Vagina (tissue), 2 donors: Measurements from ENCODE around the gene OSBPL6. TPM values are rescaled to one million over a fixed set of nuclear protein-coding genes. Genes with fewer than 3 reads are reported as not detected.
"Not testable (repeated sequence)": the region's sequence is repeated elsewhere in the genome, so short reads cannot be mapped to it uniquely, and the experiment has no call there.

Source experiments
- DNase-seq, 2 donors: peaks; one replicate each; pipeline ENCODE4 v3.0.0-alpha.2; 2017; ENCODE audit errors: extremely low spot score in 2 of 2
- H3K27ac ChIP-seq: fragments of 200-600 bp; sonication (generic); one replicate; pipeline ENCODE4 v1.5.1; 2019
- H3K27me3 ChIP-seq: fragments of 200-600 bp; sonication (generic); one replicate; pipeline ENCODE4 v1.5.1; 2019
- H3K36me3 ChIP-seq, 2 donors: fragments of 200-600 bp; sonication (generic); one replicate each; pipeline ENCODE4 v1.5.1; 2017 to 2019
- H3K4me1 ChIP-seq: fragments of 200-600 bp; sonication (generic); one replicate; pipeline ENCODE4 v1.5.1; 2019
- H3K4me3 ChIP-seq, 2 donors: fragments of 200-600 bp; sonication (generic); 1 replicate in 1 of 2; 2 replicates in 1 of 2; pipeline ENCODE4 v1.5.1; 2016 to 2019
- H3K9me3 ChIP-seq: fragments of 200-600 bp; sonication (generic); one replicate; pipeline ENCODE4 v1.5.1; 2019
- POLR2A ChIP-seq, 2 donors: fragments of 450-650 bp; IDR thresholded peaks; one replicate each; pipeline ENCODE4 v1.6.1; 2017; ENCODE audit warnings: antibody characterized with exemption in 2 of 2, mild to moderate bottlenecking in 2 of 2, moderate library complexity in 2 of 2
- POLR2AphosphoS5 ChIP-seq, 2 donors: sonication (generic); formaldehyde crosslinking; IDR thresholded peaks; one replicate each; pipeline ENCODE4 v1.9.0; 2017; ENCODE audit warnings: antibody characterized with exemption in 2 of 2, mild to moderate bottlenecking in 2 of 2, low read depth in 1 of 2; ENCODE audit not compliant: insufficient read depth in 1 of 2
- intact Hi-C: fragments of 100-400 bp; cut with DNase I; formaldehyde crosslinking; loops from one replicate; pipeline ENCODE4 v1.15.1; 2023
- total RNA-seq: library from RNA; depleted of rRNA; stranded (reverse); fragments of >200 nt; gene quantifications from one replicate; pipeline ENCODE4 v1.2.3, GENCODE V29; 2016
- TF ChIP-seq, protein P1 (sequence below), 3 experiments: fragments of 450-650 bp in 2 of 3; fragments of 200-600 bp in 1 of 3; sonication (generic) in 1 of 3; IDR thresholded peaks; one replicate each; pipeline ENCODE4 v1.5.1; 2017 to 2019; ENCODE audit warnings: antibody characterized with exemption in 3 of 3, mild to moderate bottlenecking in 2 of 3, moderate library complexity in 2 of 3

Gene OSBPL6
- total RNA-seq, 1 donor from 2014 or later: 2.7 TPM

DNA sequence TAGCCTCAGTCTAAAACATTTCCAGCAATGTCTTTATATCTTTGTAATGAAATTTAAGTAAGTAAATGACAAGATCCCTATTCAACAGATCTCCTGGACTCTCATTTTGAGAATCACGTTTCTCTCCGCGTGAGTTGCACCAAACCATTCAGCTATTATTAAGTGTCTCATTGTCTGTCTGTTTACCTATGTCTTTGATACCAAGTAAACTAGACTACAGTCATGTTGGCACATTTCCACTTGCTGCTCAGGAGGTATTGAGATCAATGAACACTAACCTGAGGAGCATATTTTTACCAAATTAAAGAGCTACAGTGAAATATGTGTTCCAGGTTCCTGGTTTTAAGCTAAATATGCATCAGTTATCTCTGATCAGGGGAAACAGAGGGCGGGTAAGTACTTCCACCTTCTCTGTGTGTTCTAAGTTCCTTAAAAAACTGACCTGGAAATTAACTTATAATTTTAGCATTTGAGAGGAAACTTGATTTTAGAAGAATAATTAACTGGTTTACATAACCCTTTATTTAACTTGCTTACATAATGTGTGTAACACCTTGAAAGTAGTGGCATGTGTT lies 125.8 kb downstream of the OSBPL6 start:
- TF ChIP-seq POLR2AphosphoS5 (IDR thresholded peaks at IDR 0.05; ENCODE audit: insufficient read depth in 1 of 2, low read depth in 1 of 2): no peak
- TF ChIP-seq POLR2A (IDR thresholded peaks at IDR 0.05): no peak
- Histone ChIP-seq H3K27me3 (no peaks in the 10 kb centered on the region), H3K4me3 (no peak overlapping the region), H3K4me1 (no peaks in the 10 kb centered on the region), H3K9me3 (no peaks in the 10 kb centered on the region), H3K27ac (no peak overlapping the region), H3K36me3 (no peaks in the 10 kb centered on the region)
- no peak for DNase-seq
- intact Hi-C loops: no loop called here

DNA sequence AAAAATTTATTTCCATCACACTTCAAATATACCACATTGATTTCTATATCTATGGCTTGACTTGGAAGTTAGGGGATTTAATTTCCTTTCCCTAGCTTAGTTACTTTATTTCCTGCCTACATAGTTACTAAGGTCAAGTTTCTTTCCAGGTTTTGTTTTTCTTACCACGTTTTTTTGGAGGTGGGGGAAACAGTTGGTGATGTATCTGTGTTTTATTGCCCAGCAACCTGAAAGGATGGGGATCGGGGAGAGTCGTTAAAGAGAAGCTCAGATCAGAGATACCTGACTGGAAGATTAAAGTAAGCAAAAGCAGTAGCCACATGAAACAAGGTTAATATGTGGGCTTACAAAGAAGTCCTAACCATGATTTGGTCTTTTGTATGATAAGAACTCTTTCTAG lies 127.8 kb downstream of the OSBPL6 start:
- H3K27ac ChIP-seq: no peak overlapping the region
- H3K4me3 ChIP-seq: no peak overlapping the region
- no peaks in the 10 kb centered on the region for H3K4me1 ChIP-seq
- no peaks in the 10 kb centered on the region for H3K36me3 ChIP-seq
- no peaks in the 10 kb centered on the region for H3K27me3 ChIP-seq
- TF ChIP-seq, protein P1, sequence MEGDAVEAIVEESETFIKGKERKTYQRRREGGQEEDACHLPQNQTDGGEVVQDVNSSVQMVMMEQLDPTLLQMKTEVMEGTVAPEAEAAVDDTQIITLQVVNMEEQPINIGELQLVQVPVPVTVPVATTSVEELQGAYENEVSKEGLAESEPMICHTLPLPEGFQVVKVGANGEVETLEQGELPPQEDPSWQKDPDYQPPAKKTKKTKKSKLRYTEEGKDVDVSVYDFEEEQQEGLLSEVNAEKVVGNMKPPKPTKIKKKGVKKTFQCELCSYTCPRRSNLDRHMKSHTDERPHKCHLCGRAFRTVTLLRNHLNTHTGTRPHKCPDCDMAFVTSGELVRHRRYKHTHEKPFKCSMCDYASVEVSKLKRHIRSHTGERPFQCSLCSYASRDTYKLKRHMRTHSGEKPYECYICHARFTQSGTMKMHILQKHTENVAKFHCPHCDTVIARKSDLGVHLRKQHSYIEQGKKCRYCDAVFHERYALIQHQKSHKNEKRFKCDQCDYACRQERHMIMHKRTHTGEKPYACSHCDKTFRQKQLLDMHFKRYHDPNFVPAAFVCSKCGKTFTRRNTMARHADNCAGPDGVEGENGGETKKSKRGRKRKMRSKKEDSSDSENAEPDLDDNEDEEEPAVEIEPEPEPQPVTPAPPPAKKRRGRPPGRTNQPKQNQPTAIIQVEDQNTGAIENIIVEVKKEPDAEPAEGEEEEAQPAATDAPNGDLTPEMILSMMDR (IDR thresholded peaks at IDR 0.05): no peak
- TF ChIP-seq POLR2AphosphoS5 (IDR thresholded peaks at IDR 0.05; ENCODE audit: insufficient read depth in 1 of 2, low read depth in 1 of 2): no peak
- TF ChIP-seq POLR2A (IDR thresholded peaks at IDR 0.05): no peak
- intact Hi-C loops: no loop called here
- no peak for DNase-seq
- H3K9me3 ChIP-seq: no peaks in the 10 kb centered on the region

DNA sequence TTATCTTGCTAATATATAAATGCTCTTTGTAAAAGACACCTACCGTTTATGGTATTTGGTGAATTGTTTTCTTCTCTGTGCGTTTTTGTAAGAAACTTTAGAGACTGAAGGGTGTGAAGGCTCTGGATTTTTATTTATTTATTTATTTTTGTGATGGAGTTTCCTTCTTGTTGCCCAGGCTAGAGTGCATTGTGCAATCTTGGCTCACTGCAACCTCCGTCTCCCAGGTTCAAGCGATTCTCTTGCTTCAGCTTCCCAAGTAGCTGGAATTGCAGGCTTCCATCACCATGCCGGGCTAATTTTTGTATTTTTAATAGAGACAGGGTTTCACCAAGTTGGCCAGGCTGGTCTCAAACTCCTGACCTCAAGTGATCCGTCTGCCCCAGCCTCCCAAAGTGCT lies 129.0 kb downstream of the OSBPL6 start:
- H3K36me3 ChIP-seq, H3K27ac ChIP-seq, intact Hi-C loops, H3K27me3 ChIP-seq, H3K4me3 ChIP-seq, DNase-seq, H3K4me1 ChIP-seq, H3K9me3 ChIP-seq: not testable (repeated sequence)

DNA sequence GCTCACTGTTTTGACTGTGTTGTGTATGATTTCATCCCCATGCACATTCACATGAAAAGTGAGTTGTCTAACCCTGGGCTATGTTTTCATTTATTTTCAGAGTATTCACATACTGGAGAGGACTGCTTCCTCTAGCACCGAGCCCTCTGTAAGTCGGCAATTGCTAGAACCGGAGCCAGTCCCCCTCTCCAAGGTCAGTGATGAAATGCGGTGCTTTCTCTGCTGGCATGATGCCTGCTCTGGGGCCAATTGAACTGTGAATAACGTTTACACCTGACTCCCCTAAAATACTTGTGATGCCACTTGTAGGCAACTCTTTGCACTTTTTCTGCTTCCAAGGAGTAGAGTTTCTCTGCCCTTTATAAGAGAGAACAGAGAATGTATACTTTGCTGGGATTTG lies 129.8 kb downstream of the OSBPL6 start:
- Histone ChIP-seq H3K9me3 (no peaks in the 10 kb centered on the region), H3K27me3 (no peaks in the 10 kb centered on the region), H3K4me3 (no peak overlapping the region), H3K36me3 (no peaks in the 10 kb centered on the region), H3K4me1 (no peaks in the 10 kb centered on the region), H3K27ac (no peak overlapping the region)
- DNase-seq: no peak
- intact Hi-C loops: no loop called here
- TF ChIP-seq, protein P1 (IDR thresholded peaks at IDR 0.05): no peak
- no peak for TF ChIP-seq POLR2AphosphoS5 (IDR thresholded peaks at IDR 0.05; ENCODE audit: insufficient read depth in 1 of 2, low read depth in 1 of 2)

DNA sequence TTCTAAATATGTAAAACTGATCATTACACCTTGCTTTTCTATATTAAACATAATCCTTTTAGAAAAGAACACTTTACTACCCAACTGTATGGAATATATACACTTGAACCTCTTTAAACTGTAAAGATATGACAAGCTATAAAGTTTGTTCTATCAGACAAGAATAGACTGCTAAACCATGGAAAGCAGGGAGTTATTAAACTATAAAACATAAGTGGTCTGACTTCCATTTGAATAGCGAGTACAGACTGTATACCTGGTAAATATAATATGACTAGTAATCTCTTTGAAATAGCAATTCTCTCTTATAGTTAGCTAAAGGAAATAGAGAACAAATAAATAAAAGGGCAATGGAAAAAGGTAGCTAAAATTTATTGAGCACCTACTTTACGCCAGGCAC lies 131.0 kb downstream of the OSBPL6 start:
- intact Hi-C loops: no loop called here
- TF ChIP-seq, protein P1 (IDR thresholded peaks at IDR 0.05): no peak
- no peak for TF ChIP-seq POLR2A (IDR thresholded peaks at IDR 0.05)
- no peak for TF ChIP-seq POLR2AphosphoS5 (IDR thresholded peaks at IDR 0.05; ENCODE audit: insufficient read depth in 1 of 2, low read depth in 1 of 2)

DNA sequence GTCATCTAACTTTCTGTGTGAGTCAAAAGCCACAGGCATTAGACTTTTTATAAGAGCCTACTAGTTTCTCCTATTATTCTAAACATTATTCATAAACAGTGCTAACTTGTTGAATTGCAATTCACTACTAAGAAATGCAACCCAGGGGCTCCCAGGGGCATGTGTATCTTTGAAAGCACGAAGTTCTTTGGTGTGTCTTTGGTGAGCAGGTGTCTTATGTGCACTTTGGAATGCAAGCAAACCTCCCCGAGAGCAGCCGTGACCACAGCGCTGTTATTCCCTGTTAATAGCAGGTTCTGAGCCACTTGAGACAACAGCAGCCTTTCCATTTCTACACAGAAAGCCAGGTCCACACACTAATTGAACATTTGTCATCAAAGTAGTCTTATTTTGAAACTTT lies 133.2 kb downstream of the OSBPL6 start:
- TF ChIP-seq POLR2AphosphoS5 (IDR thresholded peaks at IDR 0.05; ENCODE audit: insufficient read depth in 1 of 2, low read depth in 1 of 2) (no peak), POLR2A (IDR thresholded peaks at IDR 0.05) (no peak)
- TF ChIP-seq, protein P1 (IDR thresholded peaks at IDR 0.05): no peak
- no peaks in the 10 kb centered on the region for H3K36me3 ChIP-seq
- no peak overlapping the region for H3K27ac ChIP-seq
- no peaks in the 10 kb centered on the region for H3K4me1 ChIP-seq
- H3K27me3 ChIP-seq: no peaks in the 10 kb centered on the region
- no peaks in the 10 kb centered on the region for H3K9me3 ChIP-seq
- no peak overlapping the region for H3K4me3 ChIP-seq
- no peak for DNase-seq
- intact Hi-C loops: no loop called here

More for the DNA sequence above, 131.0 kb downstream of the OSBPL6 start:
- no peak overlapping the region for H3K4me3 ChIP-seq
- no peaks in the 10 kb centered on the region for H3K36me3 ChIP-seq
- H3K4me1 ChIP-seq: no peaks in the 10 kb centered on the region
- no peak for DNase-seq
- no peak overlapping the region for H3K27ac ChIP-seq
- H3K27me3 ChIP-seq: no peaks in the 10 kb centered on the region
- H3K9me3 ChIP-seq: no peaks in the 10 kb centered on the region
